Colonic mucosa (tissue), 4 donors: Measurements from ENCODE around the gene SFRP4. TPM values are rescaled to one million over a fixed set of nuclear protein-coding genes. Genes with fewer than 3 reads are reported as not detected.

ENCODE experiments used
- DNase-seq: peaks from one replicate; pipeline ENCODE4 v3.0.0-alpha.2; 2020
- H3K27ac ChIP-seq: fragments of 200-600 bp; one replicate; pipeline ENCODE4 v1.8.0; 2021
- H3K27me3 ChIP-seq: fragments of 200-600 bp; one replicate; pipeline ENCODE4 v1.8.0; 2021
- H3K36me3 ChIP-seq: fragments of 200-600 bp; one replicate; pipeline ENCODE4 v1.8.0; 2021
- H3K4me1 ChIP-seq: fragments of 200-600 bp; one replicate; pipeline ENCODE4 v1.8.0; 2021; ENCODE audit warnings: mild to moderate bottlenecking
- H3K4me3 ChIP-seq: fragments of 200-600 bp; one replicate; pipeline ENCODE4 v1.8.0; 2021
- H3K9ac ChIP-seq, 2 donors: one replicate each; pipeline ENCODE4 v1.7.0; 2013; ENCODE audit warnings: control low read depth in 2 of 2, low read depth in 2 of 2, low read length in 2 of 2
- H3K9me3 ChIP-seq: fragments of 200-600 bp; one replicate; pipeline ENCODE4 v1.8.0; 2021
- CTCF ChIP-seq: fragments of 200-600 bp; IDR thresholded peaks from one replicate; pipeline ENCODE4 v1.8.0; 2022; ENCODE audit warnings: antibody characterized with exemption, mild to moderate bottlenecking
- intact Hi-C: fragments of 100-400 bp; cut with DNase I; formaldehyde crosslinking; loops from one replicate; pipeline ENCODE4 v1.14.1; 2022
- total RNA-seq, 2 donors: library from RNA; stranded (reverse); fragmentation: NEBNext Ultra II Directional in 1 of 2; extraction: Animal tissue kit (Norgen Biotek cat#: 25700) in 1 of 2; gene quantifications; one replicate each; pipeline ENCODE4 v1.2.1, GENCODE V29; 2021
- donor health status: healthy.
- donor health status: DM: no; HTN: no; CAD: no.
- donor health status: DM: no; HTN: no; CAD: no.

SFRP4 gene
- total RNA-seq, 2 donors from 2014 or later = 0.42 TPM; not detected in 1

GRCh38 chr7:37901236-37901827 is 15.3 kb downstream of the SFRP4 start:
- H3K36me3 ChIP-seq = no peaks in the 10 kb centered on the region
- no peaks in the 10 kb centered on the region for H3K27me3 ChIP-seq
- intact Hi-C loops = loop anchor here (5.0 kb wide), 2 partner anchors 206 to 321 kb away; no protein-coding TSS in a partner anchor
- H3K9me3 ChIP-seq = no peaks in the 10 kb centered on the region
- no peaks in the 10 kb centered on the region for H3K4me1 ChIP-seq
- no peak overlapping the region for H3K4me3 ChIP-seq
- peak; percentile 38 for TF ChIP-seq CTCF
- no peak for DNase-seq
- no peak overlapping the region for H3K9ac ChIP-seq
- no peak overlapping the region for H3K27ac ChIP-seq

- Histone ChIP-seq H3K4me1 (no peaks in the 10 kb centered on the region), H3K27ac (no peak overlapping the region), H3K9ac (no peak overlapping the region), H3K4me3 (no peak overlapping the region), H3K27me3 (no peaks in the 10 kb centered on the region), H3K9me3 (no peaks in the 10 kb centered on the region), H3K36me3 (no peaks in the 10 kb centered on the region)
- TF ChIP-seq CTCF = no peak
- DNase-seq = no peak
- intact Hi-C loops = loop anchor here (5.0 kb wide), 2 partner anchors 208 to 323 kb away; no protein-coding TSS in a partner anchor
Observed at GRCh38 chr7:37899712-37900247, 16.8 kb downstream of the SFRP4 start.

- no peak overlapping the region for H3K4me3 ChIP-seq
- H3K27ac ChIP-seq = no peak overlapping the region
- H3K4me1 ChIP-seq = no peaks in the 10 kb centered on the region
- no peak for DNase-seq
- H3K9me3 ChIP-seq = no peaks in the 10 kb centered on the region
- TF ChIP-seq CTCF = no peak
- intact Hi-C loops = no loop called here
- no peaks in the 10 kb centered on the region for H3K27me3 ChIP-seq
- no peaks in the 10 kb centered on the region for H3K36me3 ChIP-seq
- H3K9ac ChIP-seq = no peak overlapping the region
Observed at GRCh38 chr7:37894671-37895070, 21.9 kb downstream of the SFRP4 start.

GRCh38 chr7:37893359-37893758 is 23.3 kb downstream of the SFRP4 start:
- Histone ChIP-seq H3K9ac (no peak overlapping the region), H3K27ac (no peak overlapping the region), H3K4me1 (no peaks in the 10 kb centered on the region), H3K36me3 (no peaks in the 10 kb centered on the region), H3K27me3 (no peaks in the 10 kb centered on the region), H3K9me3 (no peaks in the 10 kb centered on the region), H3K4me3 (no peak overlapping the region)
- no peak for TF ChIP-seq CTCF
- intact Hi-C loops = no loop called here
- DNase-seq = no peak

- Histone ChIP-seq H3K27ac (no peak overlapping the region), H3K4me3 (no peak overlapping the region), H3K9me3 (no peaks in the 10 kb centered on the region), H3K4me1 (no peaks in the 10 kb centered on the region), H3K9ac (no peak overlapping the region), H3K27me3 (no peaks in the 10 kb centered on the region), H3K36me3 (no peaks in the 10 kb centered on the region)
- intact Hi-C loops = no loop called here
- DNase-seq = no peak
- no peak for TF ChIP-seq CTCF
Observed at GRCh38 chr7:37882086-37882485, 34.5 kb downstream of the SFRP4 start.

Other genes with a start within 250 kb of the SFRP4 start
- under 1 TPM; 0.40 to 0.58 TPM for gene GPR141, start 233.1 kb downstream of the SFRP4 start, total RNA-seq
- not detected for gene NME8, start 68.2 kb downstream of the SFRP4 start, total RNA-seq
- 1 to 10 TPM; 5.6 to 8.5 TPM for gene EPDR1, start 3.8 kb upstream of the SFRP4 start, total RNA-seq